ENCODE results near the gene CDY1.
"Not testable (repeated sequence)": the region's sequence is repeated elsewhere in the genome, so short reads cannot be mapped to it uniquely, and the experiment has no call there.

- not testable (repeated sequence) for TF ChIP-seq CTCF, POLR2A (IDR thresholded peaks at IDR 0.05)
Measured at GRCh38 chrY:25639852-25640251, 17.9 kb downstream of the CDY1 start.

All from lower leg skin (tissue), 3 donors.